Panc1 (cell line): ENCODE measurements around the gene REPIN1. TPM values are rescaled to one million over a fixed set of nuclear protein-coding genes. Genes with fewer than 3 reads are reported as not detected.

Source experiments
- ATAC-seq: fragments of 200-7000 bp; cut with Tn5 transposase; 2 replicates; pipeline ENCODE4 v1.9.1; 2020; ENCODE audit warnings: mild to moderate bottlenecking, moderate library complexity
- BruUV-seq: library from RNA; stranded (reverse); fragments of 400-500 nt; replicated peaks from 2 replicates; lab custom pipeline; 2021; lab: Mats Ljungman, UMichigan
- CTCF ChIA-PET: fragments of 300-600 bp; sonication (Branson Sonifier 250); formaldehyde crosslinking; loops from one replicate; lab custom pipeline; 2022; ENCODE audit warnings: antibody characterized with exemption; lab: Charles Lee
- POLR2A ChIA-PET: fragments of 300-600 bp; sonication (Branson Sonifier 250); formaldehyde crosslinking; loops from one replicate; lab custom pipeline; 2022; ENCODE audit warnings: antibody characterized with exemption; lab: Charles Lee
- DNase-seq: peaks from one replicate; pipeline ENCODE4 v3.0.0-alpha.2; 2010; ENCODE audit warnings: low read depth, low spot score
- H3K27ac ChIP-seq: 2 replicates; pipeline ENCODE4 v1.5.1; 2011; ENCODE audit warnings: mild to moderate bottlenecking, low read length, inconsistent platforms
- H3K27me3 ChIP-seq: fragments of 200-500 bp; sonication (Bioruptor generic); 2 replicates; pipeline ENCODE4 v1.6.0; 2014; ENCODE audit warnings: low read length, inconsistent platforms; ENCODE audit not compliant: control insufficient read depth, insufficient read depth
- H3K36me3 ChIP-seq: fragments of 200-500 bp; sonication (Bioruptor generic); 2 replicates; pipeline ENCODE4 v1.5.1; 2014; ENCODE audit warnings: inconsistent platforms, mild to moderate bottlenecking, low read length, moderate library complexity; ENCODE audit not compliant: control insufficient read depth, insufficient read depth
- H3K4me1 ChIP-seq: 2 replicates; pipeline ENCODE4 v1.5.1; 2011; ENCODE audit warnings: inconsistent platforms, mild to moderate bottlenecking, low read length, moderate library complexity; ENCODE audit not compliant: control insufficient read depth, insufficient read depth
- H3K4me3 ChIP-seq, 2 experiments: 2 replicates each; pipeline ENCODE4 v1.5.1; 2011 to 2012; ENCODE audit warnings: low read depth in 2 of 2, low read length in 2 of 2, mild to moderate bottlenecking in 2 of 2, inconsistent platforms in 1 of 2, moderate library complexity in 1 of 2
- H3K9me3 ChIP-seq: fragments of 200-500 bp; sonication (Bioruptor generic); 2 replicates; pipeline ENCODE4 v1.5.1; 2014; ENCODE audit warnings: low read depth, mild to moderate bottlenecking, inconsistent platforms, low read length, moderate library complexity; ENCODE audit not compliant: control insufficient read depth, insufficient read depth
- CTCF ChIP-seq: fragments of 450-650 bp; IDR thresholded peaks from 2 replicates; pipeline ENCODE4 v1.5.1; 2017; ENCODE audit warnings: mild to moderate bottlenecking
- POLR2AphosphoS5 ChIP-seq: IDR thresholded peaks from 2 replicates; pipeline ENCODE4 v1.6.1; 2012; ENCODE audit warnings: mild to moderate bottlenecking, low read depth, low read length, moderate library complexity
- SIN3A ChIP-seq: IDR thresholded peaks from 2 replicates; pipeline ENCODE4 v1.6.1; 2012; ENCODE audit warnings: low read depth, mild to moderate bottlenecking, low read length, moderate library complexity, borderline replicate concordance; ENCODE audit not compliant: insufficient read depth
- TCF7L2 ChIP-seq: IDR thresholded peaks from 2 replicates; pipeline ENCODE4 v1.6.1; 2011; ENCODE audit warnings: mild to moderate bottlenecking, low read depth, low read length, inconsistent platforms
- in situ Hi-C: cut with HindIII; loops from 2 replicates; pipeline ENCODE4 v1.10.0; 2016; ENCODE audit warnings: low sequenced_read_pairs, low pct_unique_long_range_greater_than_20kb
- intact Hi-C: fragments of 100-400 bp; cut with micrococcal nuclease; formaldehyde crosslinking; loops from one replicate; pipeline ENCODE4 v1.10.0; 2022; ENCODE audit not compliant: unreplicated experiment
- total RNA-seq: library from RNA; stranded (reverse); gene quantifications from one replicate; pipeline ENCODE4 v1.2.1, GENCODE V29; 2021; ENCODE audit not compliant: unreplicated experiment
- TF ChIP-seq, protein P1 (sequence below), 2 experiments: IDR thresholded peaks; 2 replicates each; pipeline ENCODE4 v1.6.1; 2011 to 2012; ENCODE audit warnings: low read depth in 2 of 2, control low read depth in 1 of 2, low read length in 1 of 2, mild to moderate bottlenecking in 1 of 2, moderate library complexity in 1 of 2; ENCODE audit not compliant: insufficient read depth in 1 of 2

Gene REPIN1
- total RNA-seq, 1 experiment from 2014 or later, result 209 TPM

GRCh38 chr7:150335774-150336112, 32.9 kb upstream of the REPIN1 start:
- no peaks in the 10 kb centered on the region for H3K9me3 ChIP-seq
- ChIA-PET CTCF (no interaction called here), POLR2A (no interaction called here)
- intact Hi-C loops (no loop called here), in situ Hi-C loops (no loop called here)
- H3K4me3 ChIP-seq, result no peak overlapping the region
- no peak overlapping the region for H3K27ac ChIP-seq
- DNase-seq (no peak), ATAC-seq (no peak)
- TF ChIP-seq, protein P1, sequence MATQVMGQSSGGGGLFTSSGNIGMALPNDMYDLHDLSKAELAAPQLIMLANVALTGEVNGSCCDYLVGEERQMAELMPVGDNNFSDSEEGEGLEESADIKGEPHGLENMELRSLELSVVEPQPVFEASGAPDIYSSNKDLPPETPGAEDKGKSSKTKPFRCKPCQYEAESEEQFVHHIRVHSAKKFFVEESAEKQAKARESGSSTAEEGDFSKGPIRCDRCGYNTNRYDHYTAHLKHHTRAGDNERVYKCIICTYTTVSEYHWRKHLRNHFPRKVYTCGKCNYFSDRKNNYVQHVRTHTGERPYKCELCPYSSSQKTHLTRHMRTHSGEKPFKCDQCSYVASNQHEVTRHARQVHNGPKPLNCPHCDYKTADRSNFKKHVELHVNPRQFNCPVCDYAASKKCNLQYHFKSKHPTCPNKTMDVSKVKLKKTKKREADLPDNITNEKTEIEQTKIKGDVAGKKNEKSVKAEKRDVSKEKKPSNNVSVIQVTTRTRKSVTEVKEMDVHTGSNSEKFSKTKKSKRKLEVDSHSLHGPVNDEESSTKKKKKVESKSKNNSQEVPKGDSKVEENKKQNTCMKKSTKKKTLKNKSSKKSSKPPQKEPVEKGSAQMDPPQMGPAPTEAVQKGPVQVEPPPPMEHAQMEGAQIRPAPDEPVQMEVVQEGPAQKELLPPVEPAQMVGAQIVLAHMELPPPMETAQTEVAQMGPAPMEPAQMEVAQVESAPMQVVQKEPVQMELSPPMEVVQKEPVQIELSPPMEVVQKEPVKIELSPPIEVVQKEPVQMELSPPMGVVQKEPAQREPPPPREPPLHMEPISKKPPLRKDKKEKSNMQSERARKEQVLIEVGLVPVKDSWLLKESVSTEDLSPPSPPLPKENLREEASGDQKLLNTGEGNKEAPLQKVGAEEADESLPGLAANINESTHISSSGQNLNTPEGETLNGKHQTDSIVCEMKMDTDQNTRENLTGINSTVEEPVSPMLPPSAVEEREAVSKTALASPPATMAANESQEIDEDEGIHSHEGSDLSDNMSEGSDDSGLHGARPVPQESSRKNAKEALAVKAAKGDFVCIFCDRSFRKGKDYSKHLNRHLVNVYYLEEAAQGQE (IDR thresholded peaks at IDR 0.05; ENCODE audit: insufficient read depth in 1 of 2, low read depth in 2 of 2, low read length in 1 of 2), result no peak
- TF ChIP-seq SIN3A (no peak), POLR2AphosphoS5 (no peak), CTCF (no peak), TCF7L2 (no peak)
- H3K4me1 ChIP-seq, result peaks cover 3% of the 10 kb centered on the region; the same call in 1 of the 2 replicates
- H3K27me3 ChIP-seq, result no peaks in the 10 kb centered on the region
- no TSS peak for BruUV-seq
- no peaks in the 10 kb centered on the region for H3K36me3 ChIP-seq

- no peak for DNase-seq
- BruUV-seq, result no TSS peak
- peaks cover 3% of the 10 kb centered on the region; the same call in 1 of the 2 replicates for H3K4me1 ChIP-seq
- ChIA-PET POLR2A (no interaction called here), CTCF (no interaction called here)
- no peaks in the 10 kb centered on the region for H3K27me3 ChIP-seq
- H3K27ac ChIP-seq, result no peak overlapping the region
- no peak overlapping the region for H3K4me3 ChIP-seq
- no peak for ATAC-seq
- no peaks in the 10 kb centered on the region for H3K36me3 ChIP-seq
- H3K9me3 ChIP-seq, result no peaks in the 10 kb centered on the region
- TF ChIP-seq SIN3A (no peak), TCF7L2 (no peak), POLR2AphosphoS5 (no peak), CTCF (no peak)
- TF ChIP-seq, protein P1 (IDR thresholded peaks at IDR 0.05; ENCODE audit: insufficient read depth in 1 of 2, low read depth in 2 of 2, low read length in 1 of 2), result no peak
- intact Hi-C loops, result no loop called here
- in situ Hi-C loops, result no loop called here
These were observed 31.9 kb upstream of the REPIN1 start for GRCh38 chr7:150336746-150337145.
